ENCODE results near the gene KIF21A. TPM values are rescaled to one million over a fixed set of nuclear protein-coding genes. Genes with fewer than 3 reads are reported as not detected.
A peak's percentile ranks its signal among the peaks of the same experiment; 100 is the strongest.
"Not testable (repeated sequence)": the region's sequence is repeated elsewhere in the genome, so short reads cannot be mapped to it uniquely, and the experiment has no call there.

KIF21A gene
- total RNA-seq, 1 donor = 4.3 TPM

GRCh38 chr12:39296496-39296895 lies 146.4 kb downstream of the KIF21A start:
- Histone ChIP-seq H3K9me3 (ENCODE audit: low read depth, low read length) (no peaks in the 10 kb centered on the region), H2AFZ (ENCODE audit: low read length) (no peak overlapping the region), H3K36me3 (ENCODE audit: insufficient read depth, low read length) (no peaks in the 10 kb centered on the region), H3K27ac (ENCODE audit: low read depth, low read length) (no peak overlapping the region), H3K4me1 (ENCODE audit: insufficient read depth, low read length) (no peaks in the 10 kb centered on the region), H3K79me2 (ENCODE audit: insufficient read depth, low read length) (no peaks in the 10 kb centered on the region), H3K4me3 (ENCODE audit: insufficient read depth, low read length) (no peak overlapping the region), H3K27me3 (ENCODE audit: insufficient read depth, low read length) (no peaks in the 10 kb centered on the region), H4K20me1 (ENCODE audit: insufficient read depth, low read length) (no peaks in the 10 kb centered on the region), H3K4me2 (ENCODE audit: insufficient read depth, low read length) (no peak overlapping the region)
- TF ChIP-seq CTCF (IDR thresholded peaks at IDR 0.05; ENCODE audit: extremely low read depth, low read depth, low read length) = no peak
- DNase-seq (ENCODE audit: insufficient read length, low spot score, missing footprints) = no peak

- not testable (repeated sequence) for DNase-seq (ENCODE audit: insufficient read length, low spot score, missing footprints); H3K36me3 ChIP-seq (ENCODE audit: insufficient read depth, low read length); H3K4me2 ChIP-seq (ENCODE audit: insufficient read depth, low read length); H3K79me2 ChIP-seq (ENCODE audit: insufficient read depth, low read length); H3K4me3 ChIP-seq (ENCODE audit: insufficient read depth, low read length); H3K27ac ChIP-seq (ENCODE audit: low read depth, low read length); H3K27me3 ChIP-seq (ENCODE audit: insufficient read depth, low read length); H4K20me1 ChIP-seq (ENCODE audit: insufficient read depth, low read length); H2AFZ ChIP-seq (ENCODE audit: low read length); H3K9me3 ChIP-seq (ENCODE audit: low read depth, low read length); H3K4me1 ChIP-seq (ENCODE audit: insufficient read depth, low read length)
These were observed 147.3 kb downstream of the KIF21A start for GRCh38 chr12:39295593-39295992.

- Histone ChIP-seq H3K27ac (ENCODE audit: low read depth, low read length) (no peak overlapping the region), H3K4me2 (ENCODE audit: insufficient read depth, low read length) (no peak overlapping the region), H3K9me3 (ENCODE audit: low read depth, low read length) (no peaks in the 10 kb centered on the region), H2AFZ (ENCODE audit: low read length) (no peak overlapping the region), H3K79me2 (ENCODE audit: insufficient read depth, low read length) (no peaks in the 10 kb centered on the region), H3K27me3 (ENCODE audit: insufficient read depth, low read length) (no peaks in the 10 kb centered on the region), H3K4me1 (ENCODE audit: insufficient read depth, low read length) (no peaks in the 10 kb centered on the region), H4K20me1 (ENCODE audit: insufficient read depth, low read length) (no peaks in the 10 kb centered on the region), H3K36me3 (ENCODE audit: insufficient read depth, low read length) (no peaks in the 10 kb centered on the region), H3K4me3 (ENCODE audit: insufficient read depth, low read length) (no peak overlapping the region)
- peak; percentile 1 for DNase-seq (ENCODE audit: insufficient read length, low spot score, missing footprints)
- no peak for TF ChIP-seq CTCF (IDR thresholded peaks at IDR 0.05; ENCODE audit: extremely low read depth, low read depth, low read length)
These were observed 148.2 kb downstream of the KIF21A start for GRCh38 chr12:39294715-39295114.

- Histone ChIP-seq H3K27me3 (ENCODE audit: insufficient read depth, low read length) (no peaks in the 10 kb centered on the region), H3K4me1 (ENCODE audit: insufficient read depth, low read length) (no peaks in the 10 kb centered on the region), H4K20me1 (ENCODE audit: insufficient read depth, low read length) (no peaks in the 10 kb centered on the region), H3K79me2 (ENCODE audit: insufficient read depth, low read length) (no peaks in the 10 kb centered on the region), H3K36me3 (ENCODE audit: insufficient read depth, low read length) (no peaks in the 10 kb centered on the region), H3K9me3 (ENCODE audit: low read depth, low read length) (no peaks in the 10 kb centered on the region), H2AFZ (ENCODE audit: low read length) (no peak overlapping the region), H3K27ac (ENCODE audit: low read depth, low read length) (no peak overlapping the region), H3K4me3 (ENCODE audit: insufficient read depth, low read length) (no peak overlapping the region), H3K4me2 (ENCODE audit: insufficient read depth, low read length) (no peak overlapping the region)
- TF ChIP-seq CTCF (IDR thresholded peaks at IDR 0.05; ENCODE audit: extremely low read depth, low read depth, low read length) = no peak
- DNase-seq (ENCODE audit: insufficient read length, low spot score, missing footprints) = no peak
These were observed 150.7 kb downstream of the KIF21A start for GRCh38 chr12:39292125-39292630.

Data from osteoblast (primary cell).